GM12865 (cell line): ENCODE measurements around the gene CCAR1.
"Not testable (repeated sequence)": the region's sequence is repeated elsewhere in the genome, so short reads cannot be mapped to it uniquely, and the experiment has no call there.

ENCODE experiments used
- DNase-seq: peaks from one replicate; pipeline ENCODE4 v3.0.0; 2010; ENCODE audit warnings: low read depth
- H3K4me3 ChIP-seq: 2 replicates; pipeline ENCODE4 v1.5.1; 2011; ENCODE audit warnings: mild to moderate bottlenecking, low read depth, low read length, control low read depth
- CTCF ChIP-seq: IDR thresholded peaks from 2 replicates; pipeline ENCODE4 v1.5.1; 2011; ENCODE audit warnings: low read length, control low read depth, low read depth, inconsistent platforms; ENCODE audit not compliant: insufficient read depth; ENCODE audit errors: missing control alignments

The CCAR1 gene

DNA sequence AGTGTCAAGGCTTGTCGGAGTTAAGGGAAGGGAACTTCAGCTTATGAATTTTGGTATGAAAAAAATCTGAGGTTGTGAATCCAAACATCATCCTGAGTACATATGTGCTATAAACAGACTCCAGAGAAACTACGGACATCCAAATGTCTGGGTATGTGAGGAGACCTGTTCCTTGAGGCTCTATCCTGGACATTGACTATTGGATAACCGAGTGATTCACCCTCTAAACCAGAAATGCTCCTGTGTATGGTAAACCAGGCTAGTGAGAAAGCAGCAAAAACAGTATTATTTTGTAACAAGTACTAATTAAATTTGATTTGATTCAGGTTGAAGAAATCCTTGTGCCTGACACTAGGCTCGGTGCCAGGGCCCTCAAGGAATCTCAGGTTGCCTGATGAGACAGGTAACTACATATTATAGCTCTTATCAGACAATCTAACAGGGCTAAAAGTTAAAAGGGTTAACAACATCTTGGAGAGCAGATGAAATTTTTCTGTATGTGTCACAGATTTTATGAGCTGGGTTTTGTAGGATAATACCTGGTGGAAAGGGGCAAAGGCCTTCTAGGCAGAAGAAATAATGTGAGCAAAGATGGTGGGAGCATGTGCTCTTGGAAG, 95.9 kb downstream of the CCAR1 start:
- H3K4me3 ChIP-seq, result no peak overlapping the region
- TF ChIP-seq CTCF, result no peak
- no peak for DNase-seq

DNA sequence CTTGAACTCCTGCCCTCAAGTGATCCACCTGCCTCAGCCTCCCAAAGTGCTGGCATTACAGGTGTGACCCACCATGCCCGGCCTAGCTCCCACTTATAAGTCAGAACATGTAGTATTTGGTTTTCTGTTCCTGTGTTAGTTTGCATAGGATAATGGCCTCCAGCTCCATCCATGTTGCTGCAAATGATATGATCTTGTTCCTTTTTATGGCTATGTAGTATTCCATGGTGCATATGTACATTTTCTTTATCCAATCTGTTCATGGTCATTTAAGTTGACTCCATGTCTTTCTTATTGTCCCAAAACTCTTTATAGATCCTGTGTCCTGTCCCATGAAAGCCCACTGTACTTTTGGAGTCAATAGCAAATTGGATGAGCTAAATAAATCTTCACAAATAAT, 99.3 kb downstream of the CCAR1 start:
- DNase-seq, H3K4me3 ChIP-seq: not testable (repeated sequence)

GRCh38 chr10:68822626-68823025, 101.6 kb downstream of the CCAR1 start:
- H3K4me3 ChIP-seq, DNase-seq: not testable (repeated sequence)

DNA sequence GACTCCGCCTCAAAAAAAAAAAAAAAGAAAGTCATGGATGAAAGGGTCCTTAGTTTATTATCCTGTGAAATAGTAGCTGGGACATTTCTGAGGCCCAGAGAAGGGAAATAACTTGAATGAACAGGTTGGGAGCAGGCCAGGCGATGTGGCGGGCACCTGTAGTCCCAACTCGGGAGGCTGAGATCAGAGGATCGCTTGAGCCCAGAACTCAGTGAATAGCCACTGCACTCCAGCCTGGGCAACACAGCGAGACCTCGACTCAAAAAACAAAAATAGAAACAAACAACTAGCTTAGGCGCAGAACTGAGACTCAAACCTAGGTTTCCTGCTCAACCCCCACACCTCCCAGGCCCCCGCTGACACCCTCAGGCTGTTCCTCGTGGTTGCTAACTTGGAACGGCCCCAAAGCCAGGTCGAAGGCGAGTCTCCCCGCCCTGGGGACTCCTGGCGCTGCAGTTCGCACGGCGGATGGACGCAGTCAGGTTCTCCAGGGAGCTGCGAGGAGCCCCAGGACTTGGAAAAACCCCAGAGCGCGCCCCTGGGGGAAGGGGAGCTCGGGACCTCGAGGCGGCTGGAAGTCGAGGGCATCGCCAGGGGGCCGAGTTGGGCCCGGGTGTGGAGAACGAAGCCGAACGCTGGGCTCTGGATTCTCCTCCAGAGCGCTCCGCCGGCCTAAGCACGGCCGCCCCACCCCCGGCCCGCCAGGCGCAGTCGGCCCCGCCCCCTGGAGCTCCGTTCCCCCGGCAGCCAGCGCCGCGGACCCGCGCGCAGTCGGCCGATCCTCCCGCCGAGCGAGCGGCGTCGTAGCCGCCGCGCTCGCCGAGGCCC, 105.9 kb downstream of the CCAR1 start, which contains the start of gene STOX1:
Gene STOX1 (plus strand): TSS at position 768 of the 828 bp plus-strand sequence. CDS start 93 bp downstream, outside the sequence.
- DNase-seq, result peak; percentile 79
- peak within 1 kb of the TSS; percentile 92 for H3K4me3 ChIP-seq
- TF ChIP-seq CTCF, result no peak

DNA sequence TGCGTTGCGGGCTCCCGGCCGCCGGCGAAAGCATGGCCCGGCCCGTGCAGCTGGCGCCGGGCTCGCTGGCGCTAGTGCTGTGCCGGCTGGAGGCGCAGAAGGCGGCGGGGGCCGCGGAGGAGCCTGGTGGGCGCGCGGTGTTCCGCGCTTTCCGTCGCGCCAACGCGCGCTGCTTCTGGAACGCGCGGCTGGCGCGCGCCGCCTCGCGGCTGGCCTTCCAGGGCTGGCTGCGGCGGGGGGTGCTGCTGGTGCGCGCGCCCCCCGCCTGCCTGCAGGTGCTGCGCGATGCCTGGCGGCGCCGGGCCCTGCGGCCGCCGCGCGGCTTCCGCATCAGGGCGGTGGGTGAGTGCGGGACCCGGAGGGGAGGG, 106.5 kb downstream of the CCAR1 start:
- H3K4me3 ChIP-seq, DNase-seq: not testable (repeated sequence)

- peak; percentile 21 for DNase-seq
- H3K4me3 ChIP-seq, result not testable (repeated sequence)
These were observed 107.1 kb downstream of the CCAR1 start for GRCh38 chr10:68828083-68828601.

DNA sequence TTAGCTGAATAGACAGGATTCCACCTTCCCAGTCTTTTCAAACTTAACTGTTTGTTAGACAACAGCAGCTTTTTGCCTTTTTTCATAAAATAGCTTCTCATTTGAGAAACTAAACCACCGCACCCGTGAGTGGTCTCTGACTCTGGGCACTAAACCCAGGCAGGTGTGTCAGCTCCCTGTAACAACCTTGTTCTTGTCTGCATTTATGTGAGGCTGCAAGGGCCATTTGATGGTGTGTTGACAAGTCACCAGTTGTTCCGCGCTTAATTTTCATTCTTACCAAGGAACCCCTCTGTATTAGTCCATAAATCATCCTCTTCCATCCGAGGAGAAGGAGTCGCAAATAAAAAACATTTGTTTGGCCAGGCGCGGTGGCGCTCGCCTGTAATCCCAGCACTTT, 107.8 kb downstream of the CCAR1 start:
- no peak overlapping the region for H3K4me3 ChIP-seq
- DNase-seq, result no peak
- no peak for TF ChIP-seq CTCF

GRCh38 chr10:68829521-68829920, 108.5 kb downstream of the CCAR1 start:
- TF ChIP-seq CTCF, result no peak
- no peak for DNase-seq
- no peak overlapping the region for H3K4me3 ChIP-seq

- DNase-seq, result no peak
- no peak for TF ChIP-seq CTCF
- no peak overlapping the region for H3K4me3 ChIP-seq
These were observed 108.9 kb downstream of the CCAR1 start for GRCh38 chr10:68829952-68830351.
